GM19351 (cell line): Measurements from ENCODE around the gene CDCP1.

Experiments used
- ATAC-seq: cut with Tn5 transposase; IDR thresholded peaks from one replicate; pipeline ENCODE4 v1.9.1; 2021; ENCODE audit warnings: mild to moderate bottlenecking, moderate library complexity; ENCODE audit not compliant: unreplicated experiment

Gene CDCP1

DNA sequence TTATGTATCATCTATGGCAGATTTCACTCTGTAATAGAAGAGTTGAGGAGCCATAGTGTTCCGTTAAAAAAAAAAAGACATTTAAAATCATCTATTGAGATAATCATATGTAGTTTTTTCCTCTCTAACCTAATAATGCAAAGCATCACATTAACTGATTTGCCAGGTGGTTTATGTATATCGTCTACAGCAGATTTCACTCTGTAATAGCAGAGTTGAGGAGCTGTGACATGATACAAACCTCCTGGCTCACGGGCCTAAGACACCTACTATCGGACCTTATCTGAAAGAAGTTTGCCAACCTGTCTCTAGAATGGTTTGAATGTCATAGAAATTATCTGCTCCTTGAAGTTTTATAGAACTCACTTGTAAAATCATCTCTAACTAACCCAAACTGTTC lies 29.8 kb downstream of the CDCP1 start:
- ATAC-seq, result no peak

DNA sequence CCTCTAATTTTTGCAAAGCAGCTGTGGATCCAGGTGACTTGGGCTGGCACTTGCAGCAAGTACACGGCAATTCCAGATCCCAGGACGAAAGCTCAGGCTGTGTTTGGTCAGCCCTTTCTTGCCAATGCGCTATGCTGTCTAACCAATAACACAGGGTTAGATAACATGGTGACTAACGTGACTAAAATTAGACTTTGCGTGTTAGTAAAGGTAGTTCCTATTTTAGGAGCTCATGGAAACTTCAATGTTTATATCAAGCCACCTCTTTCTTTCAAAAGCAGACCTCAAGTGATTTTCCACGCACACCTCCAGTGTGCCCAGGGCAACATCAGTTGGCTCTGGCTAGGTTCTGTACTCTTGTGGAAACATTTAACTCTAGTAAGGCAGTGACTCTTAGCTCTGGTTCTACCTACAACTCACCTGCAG lies 32.5 kb downstream of the CDCP1 start:
- ATAC-seq, result no peak

GRCh38 chr3:45112939-45113338 lies 33.2 kb downstream of the CDCP1 start:
- ATAC-seq, result no peak

DNA sequence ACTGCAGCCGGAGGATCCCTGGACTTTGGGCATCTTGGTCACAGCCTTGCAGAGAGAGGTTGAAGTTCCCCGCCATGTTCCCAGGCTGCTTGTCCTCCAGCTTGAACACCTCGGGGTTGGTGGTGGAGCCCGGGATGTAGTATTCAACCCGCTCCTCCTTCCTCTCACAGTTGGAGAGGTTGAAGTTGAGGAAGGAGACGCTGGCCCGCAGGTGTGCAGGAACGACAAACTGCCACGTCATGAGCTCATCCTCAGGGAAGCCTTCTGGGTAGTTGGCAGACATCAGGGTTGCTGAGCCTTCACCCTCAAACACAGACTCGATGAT lies 35.7 kb downstream of the CDCP1 start:
- no peak for ATAC-seq

- ATAC-seq, result no peak
Measured at GRCh38 chr3:45109771-45110508, 36.2 kb downstream of the CDCP1 start.

DNA sequence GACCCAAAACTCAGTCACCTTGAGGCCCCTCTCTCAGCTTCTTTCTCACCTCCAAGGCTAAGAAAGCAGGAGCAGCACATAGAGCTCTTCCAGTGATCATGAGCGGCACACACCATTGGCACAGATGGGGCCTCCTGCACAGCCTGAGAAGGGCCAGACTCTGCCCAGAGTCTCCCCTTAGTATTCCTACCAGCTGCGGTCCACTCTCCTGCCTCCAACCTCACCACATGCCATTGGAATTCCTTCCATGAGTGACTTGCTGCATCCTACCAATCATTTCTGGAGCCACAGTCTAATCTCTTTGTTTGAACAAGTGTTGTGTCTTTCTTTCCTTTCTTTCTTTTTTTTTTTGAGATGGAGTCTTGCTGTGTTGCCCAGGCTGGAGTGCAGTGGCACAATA lies 39.3 kb downstream of the CDCP1 start:
- no peak for ATAC-seq

- no peak for ATAC-seq
Measured at GRCh38 chr3:45105855-45106671, 40.1 kb downstream of the CDCP1 start.

DNA sequence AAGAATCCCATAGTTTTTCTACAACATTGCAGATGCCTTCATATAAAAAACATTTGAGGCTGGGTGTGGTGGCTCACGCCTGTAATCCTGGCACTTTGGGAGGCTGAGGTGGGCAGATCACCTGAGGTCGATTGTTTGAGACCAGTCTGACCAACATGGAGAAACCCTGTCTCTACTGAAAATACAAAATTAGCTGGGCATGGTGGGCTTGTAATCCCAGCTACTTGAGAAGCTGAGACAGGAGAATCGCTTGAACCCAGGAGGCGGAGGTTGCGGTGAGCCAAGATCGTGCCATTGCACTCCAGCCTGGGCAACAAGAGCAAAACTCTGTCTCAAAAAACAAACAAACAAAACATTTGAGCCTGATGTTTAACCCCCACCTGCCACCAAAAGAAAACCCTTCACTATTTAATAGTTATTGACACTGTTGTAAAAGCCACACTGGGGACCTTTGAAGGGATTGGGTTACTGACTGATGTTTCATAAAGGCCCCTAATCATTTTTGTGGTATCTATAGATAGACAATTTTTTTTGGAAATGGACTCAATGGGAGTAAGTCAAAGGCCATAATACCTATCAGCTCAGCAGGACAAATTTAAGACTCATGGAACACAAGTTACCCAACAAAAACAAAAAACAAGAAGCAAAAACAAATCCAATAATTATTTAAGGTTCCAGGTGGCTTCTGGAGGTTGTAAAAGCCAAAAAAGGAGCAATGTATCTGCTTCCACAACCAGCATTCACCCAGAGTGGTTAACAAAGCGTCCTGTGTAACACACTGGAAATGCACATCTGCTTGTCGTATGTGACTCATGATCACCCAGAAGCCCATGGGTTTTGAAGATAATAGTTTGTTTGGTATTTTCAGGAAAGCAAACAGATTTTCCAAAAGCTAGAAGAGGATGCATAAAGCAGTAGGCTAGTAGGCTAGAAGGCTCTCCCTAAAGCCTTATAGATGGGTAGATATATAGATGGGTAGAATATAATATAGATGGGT lies 41.2 kb downstream of the CDCP1 start:
- ATAC-seq, result no peak

- ATAC-seq, result no peak
Measured at GRCh38 chr3:45103753-45104714, 42.1 kb downstream of the CDCP1 start.

GRCh38 chr3:45103334-45103733 lies 42.8 kb downstream of the CDCP1 start:
- no peak for ATAC-seq

DNA sequence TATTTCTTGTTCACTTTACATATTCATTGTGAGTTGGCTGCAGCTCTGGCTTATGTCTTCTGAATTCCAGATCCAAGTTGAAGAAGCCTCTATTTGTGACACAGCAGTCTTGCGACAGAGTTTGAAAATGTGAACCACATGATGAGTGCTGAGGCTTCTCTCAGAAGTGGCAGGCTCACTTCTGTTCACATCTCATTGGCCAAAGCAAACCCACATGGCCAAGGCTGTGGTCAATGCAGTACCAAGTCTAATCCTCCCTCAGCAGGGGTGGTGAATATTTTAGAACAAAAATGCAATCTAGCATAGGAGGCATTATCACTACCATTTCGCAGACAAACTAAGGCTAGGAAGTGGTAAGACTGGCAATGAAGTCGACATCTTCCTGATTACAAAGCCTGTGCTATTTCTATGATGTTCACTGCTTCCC lies 45.2 kb downstream of the CDCP1 start:
- ATAC-seq, result no peak

DNA sequence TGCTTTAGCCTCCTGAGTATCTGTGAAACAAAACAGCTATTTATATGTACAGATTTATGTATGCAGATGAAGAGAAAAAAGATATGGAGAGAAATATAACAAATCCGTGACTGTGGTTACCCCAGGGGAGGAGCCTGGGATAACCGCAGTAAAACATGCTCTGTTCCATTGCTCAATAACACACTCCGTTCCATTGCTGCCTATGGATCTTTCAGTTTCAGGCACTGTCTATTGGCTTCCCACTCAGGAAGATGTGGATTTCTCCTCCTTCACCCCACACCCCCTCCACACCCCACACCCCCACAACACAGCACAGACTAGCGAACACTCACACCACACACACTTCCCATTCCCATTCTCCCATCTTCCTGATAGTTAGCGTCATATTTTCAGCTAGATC lies 47.9 kb downstream of the CDCP1 start:
- ATAC-seq, result no peak

GRCh38 chr3:45097296-45097883 lies 48.8 kb downstream of the CDCP1 start:
- ATAC-seq, result no peak

DNA sequence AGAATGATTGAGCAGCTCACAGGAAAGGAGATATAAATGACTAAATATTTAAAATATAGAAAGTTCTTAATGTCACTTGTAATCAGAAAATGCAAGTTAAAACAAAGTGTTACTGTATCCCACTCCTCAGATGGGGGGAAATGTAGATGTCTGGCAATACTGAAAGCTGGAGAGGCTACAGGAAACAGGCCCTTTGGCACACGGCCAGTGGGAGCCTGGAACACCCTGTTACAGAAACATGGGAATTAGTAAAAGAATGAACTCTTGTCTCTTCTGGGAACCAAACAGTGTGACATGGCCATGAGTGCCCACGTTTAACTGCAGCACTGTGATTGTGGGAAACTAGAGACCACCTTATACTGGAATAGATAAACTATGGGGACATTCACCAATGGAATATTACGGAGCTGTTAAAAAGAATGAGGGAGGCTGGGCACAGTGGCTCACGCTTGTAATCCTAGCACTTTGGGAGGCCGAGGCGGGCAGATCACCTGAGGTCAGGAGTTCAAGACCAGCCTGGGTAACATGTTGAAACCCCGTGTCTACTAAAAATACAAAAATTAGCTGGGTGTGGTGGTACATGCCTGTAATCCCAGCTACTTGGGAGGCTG lies 50.2 kb downstream of the CDCP1 start:
- no peak for ATAC-seq

GRCh38 chr3:45093176-45093575 lies 53.0 kb downstream of the CDCP1 start:
- no peak for ATAC-seq

GRCh38 chr3:45092132-45093031 lies 53.8 kb downstream of the CDCP1 start:
- no peak for ATAC-seq

GRCh38 chr3:45090855-45091254 lies 55.3 kb downstream of the CDCP1 start:
- no peak for ATAC-seq
